ENCODE results near the gene HPS1.

HPS1 gene

GRCh38 chr10:98425511-98426352, 21.0 kb downstream of the HPS1 start:
- H3K4me3 ChIP-seq (ENCODE audit: low read depth, low read length), result no peak overlapping the region
- TF ChIP-seq CTCF (IDR thresholded peaks at IDR 0.05; ENCODE audit: low read depth, low read length, missing control alignments), result peak; percentile 89
- no peak for DNase-seq (ENCODE audit: low read depth)

DNA sequence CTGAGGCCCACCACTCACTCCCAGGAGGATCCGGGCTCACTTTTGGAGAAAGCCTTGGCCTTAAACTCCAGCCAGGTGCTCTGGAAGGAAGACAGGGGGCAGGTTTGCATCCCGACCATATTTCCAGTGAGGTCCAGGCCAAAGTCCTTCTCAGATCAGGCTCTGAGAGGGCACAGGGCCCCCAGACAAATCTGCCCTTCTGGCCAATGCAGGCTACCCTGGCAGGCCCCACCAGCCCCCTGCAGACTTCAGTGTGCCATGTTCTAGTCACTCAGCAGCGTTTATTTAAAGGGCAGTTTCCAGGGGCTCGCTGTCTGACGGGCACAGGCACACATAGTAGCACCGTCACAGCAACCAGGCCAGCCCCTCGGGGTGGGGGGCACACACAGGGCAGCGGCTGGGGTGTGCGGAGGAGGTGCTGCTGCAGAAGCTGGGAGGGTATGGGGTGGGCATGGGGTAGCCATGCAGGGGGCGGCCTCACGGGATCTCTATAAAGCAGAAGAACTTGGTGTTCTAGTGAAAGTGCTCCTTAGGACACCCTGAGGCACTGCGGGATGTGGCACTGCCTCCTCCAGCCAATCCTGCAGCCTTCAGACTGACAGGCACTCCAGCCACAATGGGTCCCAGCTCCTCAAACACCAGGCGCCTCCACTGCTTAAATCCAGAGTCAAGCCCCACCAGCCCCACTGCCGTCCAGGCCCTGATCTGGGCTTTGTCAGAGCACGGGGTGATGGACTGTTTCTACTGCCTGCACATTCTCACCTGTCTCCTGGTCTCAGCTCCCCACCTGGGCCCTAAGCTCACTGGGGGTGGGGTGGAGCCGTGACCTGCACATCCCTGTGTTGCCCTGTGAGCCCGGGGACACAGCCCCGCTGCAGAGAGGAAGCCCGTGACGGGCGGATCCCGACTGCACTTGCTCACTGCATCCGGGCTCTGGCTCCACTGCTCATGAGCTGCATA, 22.2 kb downstream of the HPS1 start:
- no peak overlapping the region for H3K4me3 ChIP-seq (ENCODE audit: low read depth, low read length)
- DNase-seq (ENCODE audit: low read depth), result no peak
- no peak for TF ChIP-seq CTCF (IDR thresholded peaks at IDR 0.05; ENCODE audit: low read depth, low read length, missing control alignments)

GRCh38 chr10:98423691-98424120, 23.0 kb downstream of the HPS1 start:
- TF ChIP-seq CTCF (IDR thresholded peaks at IDR 0.05; ENCODE audit: low read depth, low read length, missing control alignments), result no peak
- no peak overlapping the region for H3K4me3 ChIP-seq (ENCODE audit: low read depth, low read length)
- DNase-seq (ENCODE audit: low read depth), result no peak

DNA sequence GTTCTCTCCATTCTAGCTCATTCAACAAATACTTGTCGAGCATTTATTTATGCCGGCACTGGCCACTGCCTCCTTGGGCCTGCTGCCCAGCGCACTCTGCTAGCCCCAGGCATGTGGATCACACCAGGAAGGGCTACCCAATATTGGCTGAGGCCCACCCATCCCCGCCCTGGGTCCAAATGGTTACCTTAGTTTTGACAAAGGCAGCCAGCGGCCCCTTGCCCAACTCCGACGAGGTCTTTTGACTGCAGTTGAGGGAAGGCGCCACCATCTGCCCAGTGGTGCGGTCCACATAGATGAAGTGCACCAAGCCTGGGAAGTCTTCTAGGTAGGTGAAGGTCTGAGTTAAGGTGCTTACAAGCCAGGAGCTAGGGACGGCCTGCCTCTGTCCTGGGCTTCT, 24.6 kb downstream of the HPS1 start:
- no peak for DNase-seq (ENCODE audit: low read depth)
- TF ChIP-seq CTCF (IDR thresholded peaks at IDR 0.05; ENCODE audit: low read depth, low read length, missing control alignments), result no peak

DNA sequence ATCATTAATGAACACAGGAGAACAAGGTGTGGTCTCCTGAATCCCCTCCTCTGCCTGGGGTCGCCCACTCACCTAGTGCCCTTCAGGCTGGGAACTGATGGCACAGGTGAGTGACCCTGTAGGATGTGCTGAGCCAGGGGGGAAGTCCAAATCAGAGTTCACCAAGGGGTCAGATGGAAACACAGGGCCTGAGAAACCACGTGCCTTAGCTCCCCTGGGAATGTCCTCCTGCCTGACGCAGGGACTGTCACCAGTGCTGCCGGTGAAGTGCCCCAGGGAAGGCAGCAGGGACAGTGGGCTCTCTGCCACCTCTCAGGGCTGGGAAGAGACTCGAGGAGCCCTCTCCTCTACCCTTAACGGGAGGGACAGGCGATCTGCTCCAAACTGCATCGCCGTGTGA, 25.9 kb downstream of the HPS1 start:
- no peak for TF ChIP-seq CTCF (IDR thresholded peaks at IDR 0.05; ENCODE audit: low read depth, low read length, missing control alignments)
- no peak overlapping the region for H3K4me3 ChIP-seq (ENCODE audit: low read depth, low read length)
- no peak for DNase-seq (ENCODE audit: low read depth)

More for the DNA sequence above, 24.6 kb downstream of the HPS1 start:
- no peak overlapping the region for H3K4me3 ChIP-seq (ENCODE audit: low read depth, low read length)

GRCh38 chr10:98419469-98420261, 27.1 kb downstream of the HPS1 start:
- no peak for TF ChIP-seq CTCF (IDR thresholded peaks at IDR 0.05; ENCODE audit: low read depth, low read length, missing control alignments)
- DNase-seq (ENCODE audit: low read depth), result no peak
- no peak overlapping the region for H3K4me3 ChIP-seq (ENCODE audit: low read depth, low read length)
